ENCODE results near the gene AGMAT. TPM values are rescaled to one million over a fixed set of nuclear protein-coding genes. Genes with fewer than 3 reads are reported as not detected.
A peak's percentile ranks its signal among the peaks of the same experiment; 100 is the strongest.

AGMAT gene
- total RNA-seq, 1 donor from 2014 or later: 0.41 TPM

DNA sequence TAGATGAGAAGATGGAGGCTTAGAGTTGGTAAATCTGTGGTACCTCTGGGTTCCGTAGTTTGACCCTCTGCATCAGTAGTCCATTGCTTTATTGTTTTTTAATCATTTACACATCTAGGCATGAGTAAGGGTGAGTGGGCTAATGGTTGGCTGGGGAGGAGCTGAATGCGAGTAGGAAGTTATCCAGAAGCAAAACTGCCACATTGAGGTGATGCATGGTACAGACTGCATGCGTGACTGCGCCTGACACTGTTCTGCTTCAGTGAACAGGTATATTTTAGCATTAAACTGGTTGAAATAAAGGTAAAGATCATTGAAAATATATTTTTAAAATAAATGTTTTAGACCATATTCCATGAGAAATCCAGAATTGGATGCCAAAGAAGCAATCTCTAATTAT is 53.8 kb downstream of the AGMAT start:
- Mint-ChIP-seq H3K36me3 (ENCODE audit: low read depth, unreplicated experiment) (peaks cover 3% of the 10 kb centered on the region), H3K4me1 (ENCODE audit: low read depth, unreplicated experiment) (no peaks in the 10 kb centered on the region), H3K9me3 (ENCODE audit: unreplicated experiment) (no peaks in the 10 kb centered on the region), H3K27ac (ENCODE audit: unreplicated experiment) (no peak overlapping the region), H3K4me3 (ENCODE audit: unreplicated experiment) (no peak overlapping the region), H3K27me3 (ENCODE audit: low read depth, unreplicated experiment) (no peaks in the 10 kb centered on the region)
- Histone ChIP-seq H3K4me1 (ENCODE audit: insufficient read depth, low read length) (peaks cover 9% of the 10 kb centered on the region), H2AFZ (ENCODE audit: low read depth, low read length) (no peak overlapping the region), H3K4me2 (ENCODE audit: low read length) (no peak overlapping the region), H3K27me3 (ENCODE audit: insufficient read depth, low read length) (no peaks in the 10 kb centered on the region), H3K9me3 (ENCODE audit: insufficient read depth, low read depth, low read length) (no peaks in the 10 kb centered on the region), H3K27ac (ENCODE audit: low read depth, low read length) (no peak overlapping the region), H3K79me2 (ENCODE audit: insufficient read depth, low read length) (peaks cover 27% of the 10 kb centered on the region), H3K9ac (ENCODE audit: low read length) (no peak overlapping the region), H3K36me3 (ENCODE audit: insufficient read depth, low read length) (peaks cover 5% of the 10 kb centered on the region), H3K4me3 (ENCODE audit: insufficient read depth, low read depth, low read length) (no peak overlapping the region), H4K20me1 (ENCODE audit: insufficient read depth, low read length) (peaks cover 5% of the 10 kb centered on the region)
- DNase-seq (ENCODE audit: low read depth): no peak
- FAIRE-seq: no peak
- no peak for TF ChIP-seq EZH2 (IDR thresholded peaks at IDR 0.05; ENCODE audit: insufficient read depth, low read length)
- TF ChIP-seq, protein P1, sequence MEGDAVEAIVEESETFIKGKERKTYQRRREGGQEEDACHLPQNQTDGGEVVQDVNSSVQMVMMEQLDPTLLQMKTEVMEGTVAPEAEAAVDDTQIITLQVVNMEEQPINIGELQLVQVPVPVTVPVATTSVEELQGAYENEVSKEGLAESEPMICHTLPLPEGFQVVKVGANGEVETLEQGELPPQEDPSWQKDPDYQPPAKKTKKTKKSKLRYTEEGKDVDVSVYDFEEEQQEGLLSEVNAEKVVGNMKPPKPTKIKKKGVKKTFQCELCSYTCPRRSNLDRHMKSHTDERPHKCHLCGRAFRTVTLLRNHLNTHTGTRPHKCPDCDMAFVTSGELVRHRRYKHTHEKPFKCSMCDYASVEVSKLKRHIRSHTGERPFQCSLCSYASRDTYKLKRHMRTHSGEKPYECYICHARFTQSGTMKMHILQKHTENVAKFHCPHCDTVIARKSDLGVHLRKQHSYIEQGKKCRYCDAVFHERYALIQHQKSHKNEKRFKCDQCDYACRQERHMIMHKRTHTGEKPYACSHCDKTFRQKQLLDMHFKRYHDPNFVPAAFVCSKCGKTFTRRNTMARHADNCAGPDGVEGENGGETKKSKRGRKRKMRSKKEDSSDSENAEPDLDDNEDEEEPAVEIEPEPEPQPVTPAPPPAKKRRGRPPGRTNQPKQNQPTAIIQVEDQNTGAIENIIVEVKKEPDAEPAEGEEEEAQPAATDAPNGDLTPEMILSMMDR (IDR thresholded peaks at IDR 0.05; ENCODE audit: insufficient read depth, low read depth, low read length): no peak

DNA sequence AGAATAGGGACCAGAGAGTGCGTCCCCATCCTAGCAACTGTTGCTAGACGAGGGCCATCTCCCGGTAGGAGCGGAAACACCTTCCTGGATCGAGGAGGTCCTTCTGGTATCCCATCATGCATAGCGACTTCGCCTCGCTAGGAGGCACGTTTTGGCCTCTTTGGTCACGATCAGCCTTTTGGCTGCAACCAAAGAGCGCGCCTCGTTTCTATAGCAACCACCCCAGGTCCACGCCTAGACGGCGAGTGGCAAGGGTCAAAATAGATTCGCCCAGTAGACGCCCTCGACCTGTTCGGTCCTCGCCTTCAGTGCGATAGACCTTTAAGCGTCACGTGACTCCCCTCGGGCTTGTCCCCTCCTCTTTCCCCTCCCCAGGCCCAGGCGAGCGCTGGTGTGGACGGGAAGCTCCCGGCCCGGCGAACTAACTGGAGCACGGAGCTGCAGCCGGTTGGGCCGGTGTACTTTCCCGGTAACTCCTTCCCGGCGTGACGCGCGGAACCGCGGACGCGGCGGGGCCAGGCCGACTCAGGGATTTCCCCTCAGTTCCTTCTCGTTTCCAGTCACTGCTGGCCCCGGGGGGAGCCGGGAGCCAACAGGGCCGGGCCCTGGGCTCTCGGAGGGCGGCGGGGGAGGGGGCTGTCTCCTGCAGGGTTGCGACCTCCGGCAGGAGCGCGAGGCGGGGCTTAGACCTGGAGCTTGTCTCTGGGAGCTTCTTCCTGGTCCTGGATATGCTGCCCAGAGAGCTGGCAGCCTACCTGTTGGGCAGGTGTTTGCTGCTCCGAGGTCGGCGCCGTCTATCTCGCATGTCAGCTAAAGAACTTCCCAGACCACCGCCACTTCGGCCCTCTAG is 58.1 kb downstream of the AGMAT start, which contains the start of gene DNAJC16:
DNAJC16 (plus strand) TSS at position 359 of the 850 bp plus-strand sequence. CDS start 2,258 bp downstream, outside the sequence.
- Mint-ChIP-seq H3K4me3 (ENCODE audit: unreplicated experiment) (peak within 1 kb of the TSS; percentile 86), H3K4me1 (ENCODE audit: low read depth, unreplicated experiment) (peaks cover 6% of the 10 kb centered on the region), H3K27me3 (ENCODE audit: low read depth, unreplicated experiment) (no peaks in the 10 kb centered on the region), H3K36me3 (ENCODE audit: low read depth, unreplicated experiment) (peaks cover 3% of the 10 kb centered on the region), H3K9me3 (ENCODE audit: unreplicated experiment) (no peaks in the 10 kb centered on the region), H3K27ac (ENCODE audit: unreplicated experiment) (peak within 1 kb of the TSS; percentile 89)
- Histone ChIP-seq H3K4me1 (ENCODE audit: insufficient read depth, low read length) (peaks cover 18% of the 10 kb centered on the region), H3K79me2 (ENCODE audit: insufficient read depth, low read length) (peaks cover 24% of the 10 kb centered on the region), H3K4me3 (ENCODE audit: insufficient read depth, low read depth, low read length) (peak within 1 kb of the TSS; percentile 81), H2AFZ (ENCODE audit: low read depth, low read length) (peak within 1 kb of the TSS; percentile 95), H3K9me3 (ENCODE audit: insufficient read depth, low read depth, low read length) (no peaks in the 10 kb centered on the region), H3K27ac (ENCODE audit: low read depth, low read length) (peak within 1 kb of the TSS; percentile 80), H3K4me2 (ENCODE audit: low read length) (peak within 1 kb of the TSS; percentile 94), H3K27me3 (ENCODE audit: insufficient read depth, low read length) (no peaks in the 10 kb centered on the region), H3K9ac (ENCODE audit: low read length) (peak within 1 kb of the TSS; percentile 90), H3K36me3 (ENCODE audit: insufficient read depth, low read length) (no peaks in the 10 kb centered on the region), H4K20me1 (ENCODE audit: insufficient read depth, low read length) (peaks cover 5% of the 10 kb centered on the region)
- TF ChIP-seq EZH2 (IDR thresholded peaks at IDR 0.05; ENCODE audit: insufficient read depth, low read length): no peak
- TF ChIP-seq, protein P1 (IDR thresholded peaks at IDR 0.05; ENCODE audit: insufficient read depth, low read depth, low read length): no peak
- DNase-seq (ENCODE audit: low read depth) (peak; percentile 99), FAIRE-seq (peak; percentile 90)
